ENCODE data around the gene CSTPP1.

DNA sequence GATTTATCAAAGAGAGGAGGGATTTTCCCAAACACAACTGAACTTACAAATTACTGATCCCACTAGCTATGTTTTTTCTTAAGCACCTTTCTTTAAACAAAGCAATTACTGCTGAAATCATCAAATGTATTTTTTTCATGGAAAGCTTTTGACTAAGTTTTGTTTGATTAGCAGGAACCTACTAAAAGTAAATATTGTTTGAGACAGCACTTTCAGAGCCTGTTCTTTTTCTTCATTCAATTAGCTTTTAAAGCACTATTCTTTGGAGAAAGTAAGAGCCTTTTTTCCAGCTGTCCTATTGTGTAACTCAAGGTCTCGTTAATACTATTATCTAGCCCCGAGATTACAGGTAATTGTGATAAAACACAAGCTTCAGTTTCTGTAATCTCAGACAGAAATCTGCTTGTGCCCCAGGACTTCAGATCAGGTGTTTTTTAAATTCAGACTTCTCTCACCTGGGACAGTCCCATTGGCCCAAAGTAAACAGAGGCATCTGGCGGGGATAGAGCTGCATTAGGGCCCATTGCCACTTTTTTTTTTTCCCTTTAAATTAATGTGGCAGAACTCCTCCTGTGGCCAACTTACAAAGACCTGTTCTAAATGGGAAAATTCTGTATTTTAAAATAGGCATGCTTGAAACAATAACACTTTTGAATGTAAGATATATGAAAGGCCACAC, 11.0 kb downstream of the CSTPP1 start:
- TF ChIP-seq, protein P1, sequence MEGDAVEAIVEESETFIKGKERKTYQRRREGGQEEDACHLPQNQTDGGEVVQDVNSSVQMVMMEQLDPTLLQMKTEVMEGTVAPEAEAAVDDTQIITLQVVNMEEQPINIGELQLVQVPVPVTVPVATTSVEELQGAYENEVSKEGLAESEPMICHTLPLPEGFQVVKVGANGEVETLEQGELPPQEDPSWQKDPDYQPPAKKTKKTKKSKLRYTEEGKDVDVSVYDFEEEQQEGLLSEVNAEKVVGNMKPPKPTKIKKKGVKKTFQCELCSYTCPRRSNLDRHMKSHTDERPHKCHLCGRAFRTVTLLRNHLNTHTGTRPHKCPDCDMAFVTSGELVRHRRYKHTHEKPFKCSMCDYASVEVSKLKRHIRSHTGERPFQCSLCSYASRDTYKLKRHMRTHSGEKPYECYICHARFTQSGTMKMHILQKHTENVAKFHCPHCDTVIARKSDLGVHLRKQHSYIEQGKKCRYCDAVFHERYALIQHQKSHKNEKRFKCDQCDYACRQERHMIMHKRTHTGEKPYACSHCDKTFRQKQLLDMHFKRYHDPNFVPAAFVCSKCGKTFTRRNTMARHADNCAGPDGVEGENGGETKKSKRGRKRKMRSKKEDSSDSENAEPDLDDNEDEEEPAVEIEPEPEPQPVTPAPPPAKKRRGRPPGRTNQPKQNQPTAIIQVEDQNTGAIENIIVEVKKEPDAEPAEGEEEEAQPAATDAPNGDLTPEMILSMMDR (IDR thresholded peaks at IDR 0.05; ENCODE audit: insufficient read depth, low read depth, low read length), result no peak
- TF ChIP-seq EZH2 (IDR thresholded peaks at IDR 0.05; ENCODE audit: insufficient read depth, low read length), result no peak
